ENCODE results near the gene PAX2. TPM values are rescaled to one million over a fixed set of nuclear protein-coding genes. Genes with fewer than 3 reads are reported as not detected.

The PAX2 gene
- not detected in 2 replicates for total RNA-seq (2021; fragmentation: NEBNext Ultra II Directional; extraction: Animal tissue kit (Norgen Biotek cat#: 25700))
- polyA plus RNA-seq (2011; rRNA removed): 0.02 TPM in 1 of 2 replicates, not detected in the other
- polyA plus RNA-seq (2011; cell fraction: cytosol; rRNA removed): not detected
- not detected for polyA plus RNA-seq (2011; cell fraction: nucleus; rRNA removed)
- 0.05 TPM in 1 of 4 replicates, not detected in the others for polyA plus RNA-seq (2012, experiment 1 of 2)
- not detected for polyA plus RNA-seq (2012, experiment 2 of 2)
- not detected for polyA plus RNA-seq (2013, experiment 1 of 2)
- 0.06 TPM for polyA plus RNA-seq (2013, experiment 2 of 2)
- not detected in 2 replicates for polyA minus RNA-seq (2011; rRNA and poly(A)+ RNA removed)
- not detected for polyA minus RNA-seq (2011; cell fraction: cytosol; rRNA and poly(A)+ RNA removed)
- polyA minus RNA-seq (2011; cell fraction: nucleus; rRNA and poly(A)+ RNA removed): not detected
- long read RNA-seq, experiment 1: 0 reads
- long read RNA-seq, experiment 2: 0 reads

DNA sequence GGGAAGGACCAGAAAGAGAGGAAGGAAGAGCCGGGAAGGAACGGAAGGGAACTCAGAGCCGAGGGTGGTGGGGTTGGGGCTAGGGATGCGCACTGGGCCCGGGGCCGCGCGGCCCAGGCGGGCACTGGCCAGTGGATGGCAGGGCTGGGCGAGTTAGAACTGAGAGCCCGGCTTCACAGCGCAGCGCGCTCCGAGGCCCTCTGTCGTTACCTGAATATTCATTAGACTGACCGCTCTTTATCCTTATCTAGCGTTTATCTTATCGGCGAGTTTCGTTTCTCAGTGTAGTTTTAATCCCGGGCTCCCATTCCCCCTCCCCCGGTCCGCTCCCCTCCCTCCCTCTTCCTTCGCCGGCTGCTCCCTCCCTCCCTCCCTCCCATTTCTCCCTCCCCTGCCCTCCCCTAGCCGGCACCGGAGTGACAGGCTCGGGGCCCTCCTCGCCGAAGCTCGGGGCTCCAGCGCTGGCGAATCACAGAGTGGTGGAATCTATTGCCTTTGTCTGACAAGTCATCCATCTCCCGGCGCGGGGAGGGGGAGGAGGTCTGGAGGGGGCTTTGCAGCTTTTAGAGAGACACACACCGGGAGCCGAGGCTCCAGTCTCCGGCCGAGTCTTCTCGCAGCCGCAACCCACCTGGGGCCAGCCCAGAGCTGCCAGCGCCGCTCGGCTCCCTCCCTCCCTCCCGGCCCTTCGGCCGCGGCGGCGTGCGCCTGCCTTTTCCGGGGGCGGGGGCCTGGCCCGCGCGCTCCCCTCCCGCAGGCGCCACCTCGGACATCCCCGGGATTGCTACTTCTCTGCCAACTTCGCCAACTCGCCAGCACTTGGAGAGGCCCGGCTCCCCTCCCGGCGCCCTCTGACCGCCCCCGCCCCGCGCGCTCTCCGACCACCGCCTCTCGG, at the start of gene PAX2:
TSS of gene PAX2 (plus strand) at position 596 of the 895 bp plus-strand sequence. CDS start 679 bp downstream, outside the sequence.
- Histone ChIP-seq H3K4ac (replicated peaks; ENCODE audit: insufficient read length, low read depth, low read length) (no peak within 1 kb of the TSS), H4K91ac (replicated peaks; ENCODE audit: insufficient read length, low read length) (no peak within 1 kb of the TSS), H3K79me2 (ENCODE audit: control insufficient read depth in 1 of 2, insufficient read depth in 2 of 2, low read length in 2 of 2) (no peaks in the 10 kb centered on the region), H3K36me3 (ENCODE audit: control insufficient read depth in 2 of 4, insufficient read depth in 4 of 4, low read length in 3 of 4) (peaks cover 0 to 7% (median 0%) of the 10 kb centered on the region in 4 experiments; a peak in 1 of 8 replicates), H2BK12ac (ENCODE audit: low read depth, low read length) (peak within 1 kb of the TSS; percentile 88; the same call in 1 of the 2 replicates), H3K27me3 (replicated peaks in 1 of 4; ENCODE audit: control insufficient read depth in 3 of 4, extremely low read depth in 1 of 4, insufficient read depth in 3 of 4, low read length in 3 of 4) (peaks cover 78 to 94% (median 92%) of the 10 kb centered on the region in 4 experiments), H3K23ac (ENCODE audit: insufficient read length) (no peak within 1 kb of the TSS), H3K4me1 (replicated peaks in 1 of 4; ENCODE audit: control insufficient read depth in 3 of 4, insufficient read depth in 4 of 4, low read length in 3 of 4) (peaks cover 0 to 34% (median 18%) of the 10 kb centered on the region in 4 experiments; a peak in 6 of 7 replicates), H3K9ac (replicated peaks in 1 of 4; ENCODE audit: extremely low read depth in 1 of 4, low read depth in 3 of 4, low read length in 3 of 4) (no peak within 1 kb of the TSS), H3K27ac (ENCODE audit: low read depth, low read length) (no peak within 1 kb of the TSS), H3K23me2 (ENCODE audit: low read depth, low read length) (peaks cover 2% of the 10 kb centered on the region; the same call in 1 of the 2 replicates), H2AK5ac (ENCODE audit: low read depth, low read length) (peak within 1 kb of the TSS; percentile 86), H4K8ac (ENCODE audit: extremely low read depth, insufficient read depth, low read length) (no peak within 1 kb of the TSS), H3K4me2 (ENCODE audit: insufficient read depth in 1 of 2, low read depth in 2 of 2, low read length in 2 of 2) (peak within 1 kb of the TSS; percentile 63 to 65), H3K14ac (ENCODE audit: insufficient read length) (no peak within 1 kb of the TSS), H3K56ac (replicated peaks; ENCODE audit: insufficient read length, low read depth, low read length) (no peak within 1 kb of the TSS), H4K5ac (ENCODE audit: insufficient read length, low read depth, low read length) (no peak within 1 kb of the TSS), H3K9me3 (ENCODE audit: insufficient read depth in 2 of 2, low read depth in 1 of 2, low read length in 1 of 2) (no peaks in the 10 kb centered on the region), H2BK120ac (replicated peaks; ENCODE audit: low read depth, low read length) (no peak within 1 kb of the TSS), H3K4me3 (ENCODE audit: extremely low read depth in 1 of 4, insufficient read depth in 2 of 4, low read depth in 3 of 4, low read length in 4 of 4) (peak within 1 kb of the TSS; percentile 11 to 57 (median 28); a peak in 6 of 8 replicates), H3K79me1 (ENCODE audit: low read depth, low read length) (no peaks in the 10 kb centered on the region), H2BK20ac (ENCODE audit: low read length) (0 out of 2 replicates have a peak within 1 kb of the TSS, but pooled peaks have one; percentile 61), H3K18ac (ENCODE audit: extremely low read depth, low read length) (peak within 1 kb of the TSS; percentile 83), H4K20me1 (replicated peaks in 1 of 2; ENCODE audit: control insufficient read depth in 1 of 2, insufficient read depth in 2 of 2, low read length in 2 of 2) (peaks cover 26 to 33% of the 10 kb centered on the region in 2 experiments), H2BK5ac (ENCODE audit: low read depth, low read length) (no peak within 1 kb of the TSS), H2BK15ac (ENCODE audit: low read length) (peak within 1 kb of the TSS; percentile 72; the same call in 1 of the 2 replicates), H2AFZ (ENCODE audit: low read length) (no peak within 1 kb of the TSS)
- no peak for FAIRE-seq
- ChIA-PET POLR2A (ENCODE audit: partially characterized antibody) (interaction anchor here (0.8 to 3.6 kb wide), 3 partner anchors 9 to 183 kb away, joined by 3 to 23 read pairs (median 3); no protein-coding TSS in a partner anchor), CTCF (ENCODE audit: partially characterized antibody) (interaction anchor here (1.1 to 7.5 kb wide), 20 partner anchors 11 to 396 kb away, joined by 3 to 110 read pairs (median 9); partner anchors contain the start of gene HIF1AN)
- peak; percentile 80 to 89 for DNase-seq (ENCODE audit: low read depth in 1 of 2, low spot score in 2 of 2)
- 1% methylated on average over 19 of the region's 75 CpGs; no CpG with 5 or more reads in 1 of the 2 experiments for WGBS, 2 experiments (ENCODE audit: extremely low coverage in 1 of 2, insufficient coverage in 1 of 2, insufficient read length in 1 of 2, insufficient replicate concordance in 2 of 2, low coverage in 1 of 2, low lambda C conversion rate in 2 of 2, missing lambda C conversion rate in 1 of 2)
- TF ChIP-seq SP2 (IDR thresholded peaks at IDR 0.05; ENCODE audit: low read length) (no peak), ZNF274 (IDR thresholded peaks at IDR 0.05; ENCODE audit: borderline replicate concordance, extremely low read depth, low read length) (no peak), TCF12 (IDR thresholded peaks at IDR 0.05; ENCODE audit: low read depth, low read length) (peak; percentile 68; the same call in 1 of the 2 replicates), ASH2L (IDR thresholded peaks at IDR 0.05; ENCODE audit: low read length) (no peak), KDM4A (IDR thresholded peaks at IDR 0.05; ENCODE audit: low read depth, low read length, severe bottlenecking) (peak; percentile 90), TAF1 (IDR thresholded peaks at IDR 0.05; ENCODE audit: low read depth, low read length) (0 out of 2 replicates have a peak, but pooled peaks have one; percentile 26), HDAC2 (IDR thresholded peaks at IDR 0.05; ENCODE audit: borderline replicate concordance in 1 of 2, low read depth in 2 of 2, low read length in 2 of 2) (no peak)
- TF ChIP-seq, protein P1, sequence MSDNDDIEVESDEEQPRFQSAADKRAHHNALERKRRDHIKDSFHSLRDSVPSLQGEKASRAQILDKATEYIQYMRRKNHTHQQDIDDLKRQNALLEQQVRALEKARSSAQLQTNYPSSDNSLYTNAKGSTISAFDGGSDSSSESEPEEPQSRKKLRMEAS (IDR thresholded peaks at IDR 0.05): no peak; the same call in 1 of the 2 replicates

All from H1 (cell line).